Neural cell (in vitro differentiated cells): ENCODE data around the gene WDR37.

ENCODE experiments used
- CTCF ChIP-seq: fragments of 450-650 bp; IDR thresholded peaks from 2 replicates; pipeline ENCODE4 v1.5.1; 2014; ENCODE audit warnings: antibody characterized with exemption, mild to moderate bottlenecking, moderate library complexity; ENCODE audit not compliant: poor library complexity, severe bottlenecking
- MXI1 ChIP-seq: fragments of 450-650 bp; conservative IDR thresholded peaks from 2 replicates; pipeline ENCODE4 v1.6.1; 2014; ENCODE audit warnings: antibody characterized with exemption, mild to moderate bottlenecking; ENCODE audit not compliant: poor library complexity, severe bottlenecking

- TF ChIP-seq CTCF (peak; percentile 28), MXI1 (peak; percentile 51)
Measured at GRCh38 chr10:1048732-1049424, 7.3 kb upstream of the WDR37 start, which contains the start of gene IDI1.
